T-helper 17 cell (primary cell): ENCODE data around the gene MBNL2. TPM values are rescaled to one million over a fixed set of nuclear protein-coding genes. Genes with fewer than 3 reads are reported as not detected.
A peak's percentile ranks its signal among the peaks of the same experiment; 100 is the strongest.

Experiments used
- ATAC-seq: fragments of 150-1000 bp; cut with Tn5 transposase; 2 replicates; pipeline ENCODE4 v1.10.0; 2021; ENCODE audit warnings: mild to moderate bottlenecking, moderate library complexity
- DNase-seq, 3 donors: peaks; one replicate each; pipeline versions ENCODE4 v3.0.0 to v3.0.0-alpha.2; 2020 to 2021
- H3K9me3 ChIP-seq: one replicate; pipeline ENCODE4 v1.7.0; 2013; ENCODE audit warnings: low read length, mild to moderate bottlenecking; ENCODE audit not compliant: control insufficient read depth, poor library complexity, severe bottlenecking
- H3K27ac Mint-ChIP-seq: one replicate; pipeline ENCODE4 v1.8.0; 2022; ENCODE audit warnings: mild to moderate bottlenecking, moderate library complexity, mixed read lengths
- H3K27me3 Mint-ChIP-seq: one replicate; pipeline ENCODE4 v1.8.0; 2022; ENCODE audit warnings: mixed read lengths
- H3K36me3 Mint-ChIP-seq: one replicate; pipeline ENCODE4 v1.8.0; 2022; ENCODE audit warnings: low read depth, mixed read lengths
- H3K4me1 Mint-ChIP-seq: one replicate; pipeline ENCODE4 v1.8.0; 2022; ENCODE audit warnings: mild to moderate bottlenecking, mixed read lengths
- H3K4me3 Mint-ChIP-seq: one replicate; pipeline ENCODE4 v1.8.0; 2022; ENCODE audit warnings: mild to moderate bottlenecking, moderate library complexity, mixed read lengths
- total RNA-seq, 4 donors: library from RNA in 2 of 4; stranded (reverse) in 2 of 4; gene quantifications; one replicate each; pipeline ENCODE4 v1.2.3 and lab custom pipeline; 2022 to 2026

The MBNL2 gene
- total RNA-seq, 2 donors from 2014 or later, result 36.1 to 40.2 TPM

GRCh38 chr13:97403893-97404750, 182.0 kb downstream of the MBNL2 start:
- Mint-ChIP-seq H3K27ac (no peak overlapping the region), H3K4me1 (no peaks in the 10 kb centered on the region), H3K4me3 (no peak overlapping the region), H3K27me3 (no peaks in the 10 kb centered on the region), H3K36me3 (peaks cover 2% of the 10 kb centered on the region)
- DNase-seq, result no peak
- ATAC-seq, result no peak
- H3K9me3 ChIP-seq, result no peaks in the 10 kb centered on the region

GRCh38 chr13:97407540-97407939, 185.4 kb downstream of the MBNL2 start:
- H3K4me1 Mint-ChIP-seq, result no peaks in the 10 kb centered on the region
- ATAC-seq, result no peak
- no peak overlapping the region for H3K4me3 Mint-ChIP-seq
- no peak for DNase-seq
- H3K9me3 ChIP-seq, result no peaks in the 10 kb centered on the region
- no peaks in the 10 kb centered on the region for H3K27me3 Mint-ChIP-seq
- H3K27ac Mint-ChIP-seq, result no peak overlapping the region
- no peaks in the 10 kb centered on the region for H3K36me3 Mint-ChIP-seq

GRCh38 chr13:97408938-97409337, 186.8 kb downstream of the MBNL2 start:
- DNase-seq (no peak), ATAC-seq (no peak)
- Mint-ChIP-seq H3K4me3 (no peak overlapping the region), H3K27ac (no peak overlapping the region), H3K4me1 (no peaks in the 10 kb centered on the region), H3K36me3 (no peaks in the 10 kb centered on the region), H3K27me3 (peaks cover 1% of the 10 kb centered on the region)
- no peaks in the 10 kb centered on the region for H3K9me3 ChIP-seq

GRCh38 chr13:97411984-97412383, 189.9 kb downstream of the MBNL2 start:
- no peak overlapping the region for H3K4me3 Mint-ChIP-seq
- no peaks in the 10 kb centered on the region for H3K36me3 Mint-ChIP-seq
- H3K4me1 Mint-ChIP-seq, result no peaks in the 10 kb centered on the region
- DNase-seq (no peak), ATAC-seq (no peak)
- H3K9me3 ChIP-seq, result no peaks in the 10 kb centered on the region
- H3K27ac Mint-ChIP-seq, result no peak overlapping the region
- H3K27me3 Mint-ChIP-seq, result peaks cover 9% of the 10 kb centered on the region

- no peak for DNase-seq
- Mint-ChIP-seq H3K36me3 (no peaks in the 10 kb centered on the region), H3K4me3 (no peak overlapping the region), H3K27me3 (peaks cover 21% of the 10 kb centered on the region), H3K4me1 (no peaks in the 10 kb centered on the region), H3K27ac (no peak overlapping the region)
- no peak for ATAC-seq
- H3K9me3 ChIP-seq, result no peaks in the 10 kb centered on the region
Measured at GRCh38 chr13:97413694-97414093, 191.6 kb downstream of the MBNL2 start.

GRCh38 chr13:97414392-97414791, 192.3 kb downstream of the MBNL2 start:
- ATAC-seq (no peak), DNase-seq (no peak)
- no peak overlapping the region for H3K27ac Mint-ChIP-seq
- H3K4me1 Mint-ChIP-seq, result no peaks in the 10 kb centered on the region
- peaks cover 25% of the 10 kb centered on the region for H3K27me3 Mint-ChIP-seq
- H3K4me3 Mint-ChIP-seq, result no peak overlapping the region
- no peaks in the 10 kb centered on the region for H3K36me3 Mint-ChIP-seq
- no peaks in the 10 kb centered on the region for H3K9me3 ChIP-seq

- H3K4me1 Mint-ChIP-seq, result no peaks in the 10 kb centered on the region
- peaks cover 29% of the 10 kb centered on the region for H3K27me3 Mint-ChIP-seq
Measured at GRCh38 chr13:97417698-97418097, 195.6 kb downstream of the MBNL2 start.

GRCh38 chr13:97422118-97423054, 200.3 kb downstream of the MBNL2 start:
- Mint-ChIP-seq H3K4me1 (no peaks in the 10 kb centered on the region), H3K27ac (no peak overlapping the region), H3K36me3 (no peaks in the 10 kb centered on the region), H3K27me3 (peaks cover 42% of the 10 kb centered on the region), H3K4me3 (no peak overlapping the region)
- DNase-seq (no peak), ATAC-seq (no peak)
- H3K9me3 ChIP-seq, result no peaks in the 10 kb centered on the region

More at GRCh38 chr13:97417698-97418097, 195.6 kb downstream of the MBNL2 start:
- DNase-seq (no peak), ATAC-seq (no peak)
- no peak overlapping the region for H3K4me3 Mint-ChIP-seq
- no peaks in the 10 kb centered on the region for H3K36me3 Mint-ChIP-seq
- no peak overlapping the region for H3K27ac Mint-ChIP-seq
- no peaks in the 10 kb centered on the region for H3K9me3 ChIP-seq

- no peak overlapping the region for H3K27ac Mint-ChIP-seq
- no peak overlapping the region for H3K4me3 Mint-ChIP-seq
- ATAC-seq, result no peak
- no peak for DNase-seq
- H3K9me3 ChIP-seq, result no peaks in the 10 kb centered on the region
- H3K27me3 Mint-ChIP-seq, result peaks cover 32% of the 10 kb centered on the region
- H3K4me1 Mint-ChIP-seq, result no peaks in the 10 kb centered on the region
- no peaks in the 10 kb centered on the region for H3K36me3 Mint-ChIP-seq
Measured at GRCh38 chr13:97423300-97424045, 201.3 kb downstream of the MBNL2 start.

GRCh38 chr13:97425590-97425989, 203.5 kb downstream of the MBNL2 start:
- H3K4me1 Mint-ChIP-seq, result peaks cover 2% of the 10 kb centered on the region
- H3K4me3 Mint-ChIP-seq, result no peak overlapping the region
- no peak for DNase-seq
- H3K36me3 Mint-ChIP-seq, result no peaks in the 10 kb centered on the region
- ATAC-seq, result no peak
- H3K9me3 ChIP-seq, result no peaks in the 10 kb centered on the region
- peaks cover 36% of the 10 kb centered on the region for H3K27me3 Mint-ChIP-seq
- H3K27ac Mint-ChIP-seq, result no peak overlapping the region

GRCh38 chr13:97426695-97427094, 204.6 kb downstream of the MBNL2 start:
- Mint-ChIP-seq H3K4me3 (no peak overlapping the region), H3K36me3 (no peaks in the 10 kb centered on the region), H3K4me1 (peaks cover 2% of the 10 kb centered on the region), H3K27ac (no peak overlapping the region), H3K27me3 (peaks cover 36% of the 10 kb centered on the region)
- H3K9me3 ChIP-seq, result no peaks in the 10 kb centered on the region
- ATAC-seq (no peak), DNase-seq (no peak)

GRCh38 chr13:97429681-97430081, 207.5 kb downstream of the MBNL2 start:
- H3K9me3 ChIP-seq, result no peaks in the 10 kb centered on the region

GRCh38 chr13:97430296-97430695, 208.2 kb downstream of the MBNL2 start:
- no peaks in the 10 kb centered on the region for H3K9me3 ChIP-seq
- peak overlapping the region; percentile 39 for H3K27ac Mint-ChIP-seq
- peaks cover 2% of the 10 kb centered on the region for H3K36me3 Mint-ChIP-seq
- H3K4me1 Mint-ChIP-seq, result peaks cover 8% of the 10 kb centered on the region
- peaks cover 23% of the 10 kb centered on the region for H3K27me3 Mint-ChIP-seq
- H3K4me3 Mint-ChIP-seq, result no peak overlapping the region
- ATAC-seq (no peak), DNase-seq (no peak)

More at GRCh38 chr13:97429681-97430081, 207.5 kb downstream of the MBNL2 start:
- ATAC-seq, result no peak
- Mint-ChIP-seq H3K27me3 (peaks cover 26% of the 10 kb centered on the region), H3K36me3 (peaks cover 2% of the 10 kb centered on the region), H3K4me1 (peaks cover 4% of the 10 kb centered on the region), H3K27ac (no peak overlapping the region), H3K4me3 (no peak overlapping the region)
- no peak for DNase-seq
